GM23338 (cell line): ENCODE results near the gene KCNB1.

ENCODE experiments used
- CREB1 ChIP-seq: fragments of 250-450 bp; sonication (Bioruptor Pico); IDR thresholded peaks from 2 replicates; pipeline ENCODE4 v1.5.0; 2020; ENCODE audit warnings: low read depth, mild to moderate bottlenecking, moderate library complexity
- CTCF ChIP-seq, 2 experiments: fragments of 200-600 bp in 1 of 2; sonication (generic) in 1 of 2; conservative IDR thresholded peaks; 2 replicates each; pipeline versions ENCODE4 v1.5.1 to v1.6.1; 2016 to 2017; ENCODE audit warnings: antibody characterized with exemption in 2 of 2, low read depth in 2 of 2, mild to moderate bottlenecking in 2 of 2, moderate library complexity in 1 of 2
- EZH2 ChIP-seq: fragments of 200-600 bp; sonication (generic); IDR thresholded peaks from one replicate; pipeline ENCODE4 v1.8.0; 2017; ENCODE audit warnings: antibody characterized with exemption, mild to moderate bottlenecking, low read depth; ENCODE audit not compliant: unreplicated experiment
- EZH2phosphoT487 ChIP-seq: fragments of 200-600 bp; sonication (generic); IDR thresholded peaks from one replicate; pipeline ENCODE4 v1.8.1; 2018; ENCODE audit warnings: antibody characterized with exemption; ENCODE audit not compliant: unreplicated experiment
- JUNB ChIP-seq: IDR thresholded peaks from one replicate; pipeline ENCODE4 v1.6.1; 2016; ENCODE audit warnings: antibody characterized with exemption; ENCODE audit not compliant: unreplicated experiment
- POLR2AphosphoS5 ChIP-seq: IDR thresholded peaks from 2 replicates; pipeline ENCODE4 v1.6.1; 2016; ENCODE audit warnings: antibody characterized with exemption, low read depth
- STAT1 ChIP-seq: IDR thresholded peaks from one replicate; pipeline ENCODE4 v1.6.1; 2016; ENCODE audit warnings: antibody characterized with exemption; ENCODE audit not compliant: unreplicated experiment
- TF ChIP-seq, protein P1 (sequence below): IDR thresholded peaks from 2 replicates; pipeline ENCODE4 v1.6.1; 2016; ENCODE audit warnings: antibody characterized with exemption
- TF ChIP-seq, protein P2 (sequence below): IDR thresholded peaks from one replicate; pipeline ENCODE4 v1.6.1; 2018; ENCODE audit warnings: antibody characterized with exemption; ENCODE audit not compliant: unreplicated experiment

DNA sequence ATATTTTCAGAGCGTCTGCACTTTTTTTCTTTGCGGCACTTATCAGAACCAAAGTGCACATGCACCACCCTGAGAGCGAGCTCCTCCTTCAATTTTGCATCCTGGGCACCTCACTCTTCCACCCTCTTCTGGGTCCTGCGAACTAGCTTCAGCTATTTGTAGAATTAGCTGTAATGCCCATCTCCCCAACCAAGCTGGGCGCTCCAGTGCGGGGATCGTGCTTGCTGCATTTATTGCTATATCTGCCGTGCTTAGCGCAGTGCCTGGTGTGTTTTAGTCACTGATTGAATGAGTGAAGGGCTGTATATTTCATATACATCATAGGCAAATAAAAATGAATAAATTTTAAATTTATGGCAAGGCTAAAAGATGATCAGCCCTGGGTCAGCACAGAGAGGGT, 75.8 kb downstream of the KCNB1 start:
- TF ChIP-seq CTCF (conservative IDR thresholded peaks at IDR 0.05; ENCODE audit: low read depth in 2 of 2) (no peak), EZH2 (no peak), EZH2phosphoT487 (no peak), POLR2AphosphoS5 (no peak), JUNB (no peak), CREB1 (CRISPR knock-in tag) (no peak), STAT1 (no peak)
- TF ChIP-seq, protein P1, sequence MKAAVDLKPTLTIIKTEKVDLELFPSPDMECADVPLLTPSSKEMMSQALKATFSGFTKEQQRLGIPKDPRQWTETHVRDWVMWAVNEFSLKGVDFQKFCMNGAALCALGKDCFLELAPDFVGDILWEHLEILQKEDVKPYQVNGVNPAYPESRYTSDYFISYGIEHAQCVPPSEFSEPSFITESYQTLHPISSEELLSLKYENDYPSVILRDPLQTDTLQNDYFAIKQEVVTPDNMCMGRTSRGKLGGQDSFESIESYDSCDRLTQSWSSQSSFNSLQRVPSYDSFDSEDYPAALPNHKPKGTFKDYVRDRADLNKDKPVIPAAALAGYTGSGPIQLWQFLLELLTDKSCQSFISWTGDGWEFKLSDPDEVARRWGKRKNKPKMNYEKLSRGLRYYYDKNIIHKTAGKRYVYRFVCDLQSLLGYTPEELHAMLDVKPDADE: no peak
- TF ChIP-seq, protein P2, sequence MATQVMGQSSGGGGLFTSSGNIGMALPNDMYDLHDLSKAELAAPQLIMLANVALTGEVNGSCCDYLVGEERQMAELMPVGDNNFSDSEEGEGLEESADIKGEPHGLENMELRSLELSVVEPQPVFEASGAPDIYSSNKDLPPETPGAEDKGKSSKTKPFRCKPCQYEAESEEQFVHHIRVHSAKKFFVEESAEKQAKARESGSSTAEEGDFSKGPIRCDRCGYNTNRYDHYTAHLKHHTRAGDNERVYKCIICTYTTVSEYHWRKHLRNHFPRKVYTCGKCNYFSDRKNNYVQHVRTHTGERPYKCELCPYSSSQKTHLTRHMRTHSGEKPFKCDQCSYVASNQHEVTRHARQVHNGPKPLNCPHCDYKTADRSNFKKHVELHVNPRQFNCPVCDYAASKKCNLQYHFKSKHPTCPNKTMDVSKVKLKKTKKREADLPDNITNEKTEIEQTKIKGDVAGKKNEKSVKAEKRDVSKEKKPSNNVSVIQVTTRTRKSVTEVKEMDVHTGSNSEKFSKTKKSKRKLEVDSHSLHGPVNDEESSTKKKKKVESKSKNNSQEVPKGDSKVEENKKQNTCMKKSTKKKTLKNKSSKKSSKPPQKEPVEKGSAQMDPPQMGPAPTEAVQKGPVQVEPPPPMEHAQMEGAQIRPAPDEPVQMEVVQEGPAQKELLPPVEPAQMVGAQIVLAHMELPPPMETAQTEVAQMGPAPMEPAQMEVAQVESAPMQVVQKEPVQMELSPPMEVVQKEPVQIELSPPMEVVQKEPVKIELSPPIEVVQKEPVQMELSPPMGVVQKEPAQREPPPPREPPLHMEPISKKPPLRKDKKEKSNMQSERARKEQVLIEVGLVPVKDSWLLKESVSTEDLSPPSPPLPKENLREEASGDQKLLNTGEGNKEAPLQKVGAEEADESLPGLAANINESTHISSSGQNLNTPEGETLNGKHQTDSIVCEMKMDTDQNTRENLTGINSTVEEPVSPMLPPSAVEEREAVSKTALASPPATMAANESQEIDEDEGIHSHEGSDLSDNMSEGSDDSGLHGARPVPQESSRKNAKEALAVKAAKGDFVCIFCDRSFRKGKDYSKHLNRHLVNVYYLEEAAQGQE: no peak
